ENCODE data around the gene TAF10. TPM values are rescaled to one million over a fixed set of nuclear protein-coding genes. Genes with fewer than 3 reads are reported as not detected.
A peak's percentile ranks its signal among the peaks of the same experiment; 100 is the strongest.

Gene TAF10
- polyA plus RNA-seq, 1 experiment: 205 TPM

DNA sequence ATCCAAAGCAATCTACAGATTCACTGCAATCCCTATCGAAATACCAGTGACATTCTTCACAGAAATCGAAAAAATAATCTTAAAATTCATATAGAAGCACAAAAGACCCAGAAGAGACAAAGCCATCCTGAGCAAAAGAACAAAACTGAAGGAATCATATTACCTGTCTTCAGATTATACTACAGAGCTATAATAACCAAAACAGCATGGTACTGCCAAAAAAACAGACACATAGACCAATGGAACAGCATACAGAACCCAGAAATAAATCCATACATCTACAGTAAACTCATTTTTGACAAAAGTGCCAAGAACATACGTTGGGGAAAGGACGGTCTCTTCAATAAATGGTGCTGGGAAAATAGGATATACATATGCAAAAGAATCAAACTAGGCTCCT, 27.5 kb downstream of the TAF10 start:
- no peak for DNase-seq (ENCODE audit: low read depth)
- H3K27me3 ChIP-seq (ENCODE audit: control insufficient read depth, insufficient read depth, low read length): no peaks in the 10 kb centered on the region
- CTCF ChIA-PET: no interaction called here
- H3K36me3 ChIP-seq (ENCODE audit: control insufficient read depth, insufficient read depth, low read length): peaks cover 2% of the 10 kb centered on the region; the same call in 1 of the 2 replicates
- H3K4me3 ChIP-seq (ENCODE audit: low read depth, low read length): no peak overlapping the region
- POLR2A ChIA-PET: no interaction called here
- TF ChIP-seq, protein P1, sequence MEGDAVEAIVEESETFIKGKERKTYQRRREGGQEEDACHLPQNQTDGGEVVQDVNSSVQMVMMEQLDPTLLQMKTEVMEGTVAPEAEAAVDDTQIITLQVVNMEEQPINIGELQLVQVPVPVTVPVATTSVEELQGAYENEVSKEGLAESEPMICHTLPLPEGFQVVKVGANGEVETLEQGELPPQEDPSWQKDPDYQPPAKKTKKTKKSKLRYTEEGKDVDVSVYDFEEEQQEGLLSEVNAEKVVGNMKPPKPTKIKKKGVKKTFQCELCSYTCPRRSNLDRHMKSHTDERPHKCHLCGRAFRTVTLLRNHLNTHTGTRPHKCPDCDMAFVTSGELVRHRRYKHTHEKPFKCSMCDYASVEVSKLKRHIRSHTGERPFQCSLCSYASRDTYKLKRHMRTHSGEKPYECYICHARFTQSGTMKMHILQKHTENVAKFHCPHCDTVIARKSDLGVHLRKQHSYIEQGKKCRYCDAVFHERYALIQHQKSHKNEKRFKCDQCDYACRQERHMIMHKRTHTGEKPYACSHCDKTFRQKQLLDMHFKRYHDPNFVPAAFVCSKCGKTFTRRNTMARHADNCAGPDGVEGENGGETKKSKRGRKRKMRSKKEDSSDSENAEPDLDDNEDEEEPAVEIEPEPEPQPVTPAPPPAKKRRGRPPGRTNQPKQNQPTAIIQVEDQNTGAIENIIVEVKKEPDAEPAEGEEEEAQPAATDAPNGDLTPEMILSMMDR (IDR thresholded peaks at IDR 0.05; ENCODE audit: insufficient read depth, low read depth, low read length): no peak

- ChIA-PET POLR2A (no interaction called here), CTCF (no interaction called here)
- H3K27me3 ChIP-seq (ENCODE audit: control insufficient read depth, insufficient read depth, low read length): no peaks in the 10 kb centered on the region
- DNase-seq (ENCODE audit: low read depth): no peak
- H3K36me3 ChIP-seq (ENCODE audit: control insufficient read depth, insufficient read depth, low read length): peaks cover 2% of the 10 kb centered on the region; the same call in 1 of the 2 replicates
- H3K4me3 ChIP-seq (ENCODE audit: low read depth, low read length): no peak overlapping the region
- TF ChIP-seq, protein P1 (IDR thresholded peaks at IDR 0.05; ENCODE audit: insufficient read depth, low read depth, low read length): no peak
Measured at GRCh38 chr11:6583584-6583983, 28.4 kb downstream of the TAF10 start.

DNA sequence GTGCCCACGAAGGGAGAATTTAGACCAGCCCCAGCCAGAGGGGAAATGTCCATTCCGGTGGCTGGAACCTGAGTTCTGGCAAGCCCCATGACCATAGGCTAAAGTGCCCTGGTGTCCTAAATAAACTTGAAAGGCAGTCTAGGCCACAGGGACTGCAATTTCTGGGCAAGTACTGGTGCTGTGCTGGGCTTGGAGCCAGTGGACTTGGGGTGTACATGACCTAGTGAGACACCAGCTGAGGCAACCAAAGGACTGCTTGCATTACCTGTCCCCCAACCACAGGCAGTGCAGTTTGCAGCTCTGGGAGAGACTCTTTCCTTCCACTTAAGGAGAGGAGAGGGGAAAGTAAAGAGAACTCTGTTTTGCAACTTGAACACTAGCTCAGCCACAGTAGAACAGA, 32.3 kb downstream of the TAF10 start:
- peaks cover 2% of the 10 kb centered on the region; the same call in 1 of the 2 replicates for H3K36me3 ChIP-seq (ENCODE audit: control insufficient read depth, insufficient read depth, low read length)
- no peaks in the 10 kb centered on the region for H3K27me3 ChIP-seq (ENCODE audit: control insufficient read depth, insufficient read depth, low read length)
- POLR2A ChIA-PET: no interaction called here
- CTCF ChIA-PET: interaction anchor here (0.9 to 1.9 kb wide), 3 partner anchors 12 to 136 kb away, joined by 3 to 4 read pairs (median 3); no protein-coding TSS in a partner anchor
- TF ChIP-seq, protein P1 (IDR thresholded peaks at IDR 0.05; ENCODE audit: insufficient read depth, low read depth, low read length): no peak
- H3K4me3 ChIP-seq (ENCODE audit: low read depth, low read length): no peak overlapping the region
- DNase-seq (ENCODE audit: low read depth): no peak

GRCh38 chr11:6578134-6578533, 33.9 kb downstream of the TAF10 start:
- Histone ChIP-seq H3K27me3 (ENCODE audit: control insufficient read depth, insufficient read depth, low read length) (no peaks in the 10 kb centered on the region), H3K4me3 (ENCODE audit: low read depth, low read length) (no peak overlapping the region), H3K36me3 (ENCODE audit: control insufficient read depth, insufficient read depth, low read length) (peaks cover 2% of the 10 kb centered on the region; the same call in 1 of the 2 replicates)
- DNase-seq (ENCODE audit: low read depth): no peak
- CTCF ChIA-PET: interaction anchor here (1.9 kb wide), 1 partner anchor 47 kb away, joined by 6 read pairs; no protein-coding TSS in a partner anchor
- TF ChIP-seq, protein P1 (IDR thresholded peaks at IDR 0.05; ENCODE audit: insufficient read depth, low read depth, low read length): no peak
- POLR2A ChIA-PET: no interaction called here

- no peak overlapping the region for H3K4me3 ChIP-seq (ENCODE audit: low read depth, low read length)
- ChIA-PET POLR2A (no interaction called here), CTCF (interaction anchor here (1.2 to 1.9 kb wide), 2 partner anchors 13 to 46 kb away, joined by 3 to 6 read pairs; no protein-coding TSS in a partner anchor)
- peaks cover 2% of the 10 kb centered on the region; the same call in 1 of the 2 replicates for H3K36me3 ChIP-seq (ENCODE audit: control insufficient read depth, insufficient read depth, low read length)
- peak; percentile 89 for DNase-seq (ENCODE audit: low read depth)
- TF ChIP-seq, protein P1 (IDR thresholded peaks at IDR 0.05; ENCODE audit: insufficient read depth, low read depth, low read length): 0 out of 2 replicates have a peak, but pooled peaks have one; percentile 26
- no peaks in the 10 kb centered on the region for H3K27me3 ChIP-seq (ENCODE audit: control insufficient read depth, insufficient read depth, low read length)
Measured at GRCh38 chr11:6576471-6577373, 35.3 kb downstream of the TAF10 start.

Measured in BJ (cell line).